Thoracic aorta (tissue), 2 donors: ENCODE data around the gene FAM24B. TPM values are rescaled to one million over a fixed set of nuclear protein-coding genes. Genes with fewer than 3 reads are reported as not detected.
A peak's percentile ranks its signal among the peaks of the same experiment; 100 is the strongest.

Experiments used
- ATAC-seq: fragments of 150-250 bp; one replicate; pipeline ENCODE4 v1.8.0; 2017; ENCODE audit warnings: low read depth; ENCODE audit not compliant: insufficient number of reproducible peaks, low FRiP score
- DNase-seq: peaks from one replicate; pipeline ENCODE4 v3.0.0-alpha.2; 2020; ENCODE audit warnings: low spot score
- H3K27ac ChIP-seq, 2 donors: fragments of 200-600 bp; sonication (generic); 1 replicate in 1 of 2; 2 replicates in 1 of 2; pipeline ENCODE4 v1.5.1; 2016; ENCODE audit warnings: mild to moderate bottlenecking in 2 of 2, moderate library complexity in 2 of 2
- H3K27me3 ChIP-seq: fragments of 200-600 bp; sonication (generic); replicated peaks from 2 replicates; pipeline ENCODE4 v1.6.0; 2016; ENCODE audit warnings: mild to moderate bottlenecking; ENCODE audit not compliant: insufficient read depth
- H3K36me3 ChIP-seq: fragments of 200-600 bp; sonication (generic); one replicate; pipeline ENCODE4 v1.5.1; 2016
- H3K4me1 ChIP-seq, 2 donors: fragments of 200-600 bp; sonication (generic); 1 replicate in 1 of 2; 2 replicates in 1 of 2; pipeline versions ENCODE4 v1.5.1 to v1.6.0; 2016; ENCODE audit warnings: low read depth in 2 of 2, mild to moderate bottlenecking in 1 of 2; ENCODE audit not compliant: control insufficient read depth in 1 of 2
- H3K4me3 ChIP-seq: fragments of 200-600 bp; sonication (generic); 2 replicates; pipeline ENCODE4 v1.5.1; 2016; ENCODE audit warnings: mild to moderate bottlenecking
- H3K9me3 ChIP-seq: fragments of 200-600 bp; sonication (generic); 2 replicates; pipeline ENCODE4 v1.5.1; 2016
- total RNA-seq, 2 donors: library from RNA; depleted of rRNA; stranded (reverse); fragments of >200 nt; gene quantifications; one replicate each; pipeline versions ENCODE4 v1.1.0 to v1.2.3, GENCODE V29; 2016
- TF ChIP-seq, protein P1 (sequence below): fragments of 200-600 bp; sonication (generic); IDR thresholded peaks from one replicate; pipeline ENCODE4 v1.5.1; 2019; ENCODE audit warnings: antibody characterized with exemption

The FAM24B gene
- total RNA-seq, 2 donors from 2014 or later: 4.8 to 9.1 TPM

DNA sequence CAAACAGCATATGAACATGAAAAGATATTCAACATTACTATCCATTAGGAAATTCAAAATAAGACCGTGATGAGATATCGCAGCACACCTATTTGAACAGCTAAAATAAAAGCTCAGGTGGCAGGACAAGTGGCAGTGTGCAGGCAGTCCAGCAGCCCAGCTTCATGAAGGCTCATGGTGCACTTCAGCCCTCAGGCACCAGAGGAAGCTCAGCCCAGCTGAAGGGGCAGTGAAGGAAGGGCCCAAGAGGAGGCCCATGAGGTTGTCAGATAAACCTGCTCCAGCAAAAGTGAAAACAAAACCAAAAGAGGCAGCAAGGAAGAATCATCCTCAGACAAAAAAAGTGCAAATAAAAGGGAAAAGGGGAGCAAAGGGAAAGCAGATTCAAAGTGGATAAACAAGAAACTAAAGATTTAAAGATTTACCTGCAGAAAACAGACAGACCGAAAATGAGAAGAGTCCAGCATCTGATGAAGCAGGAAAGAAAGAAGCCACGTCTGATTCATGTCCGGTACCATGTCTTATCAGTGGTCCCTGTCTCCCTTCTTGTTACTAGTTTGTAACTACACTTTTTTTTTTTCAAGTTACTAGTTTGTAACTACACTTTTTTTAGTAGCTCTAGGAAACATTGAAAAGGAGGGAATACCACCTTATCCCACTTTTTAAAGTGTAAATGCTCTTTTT lies 15.0 kb upstream of the FAM24B start:
- TF ChIP-seq, protein P1, sequence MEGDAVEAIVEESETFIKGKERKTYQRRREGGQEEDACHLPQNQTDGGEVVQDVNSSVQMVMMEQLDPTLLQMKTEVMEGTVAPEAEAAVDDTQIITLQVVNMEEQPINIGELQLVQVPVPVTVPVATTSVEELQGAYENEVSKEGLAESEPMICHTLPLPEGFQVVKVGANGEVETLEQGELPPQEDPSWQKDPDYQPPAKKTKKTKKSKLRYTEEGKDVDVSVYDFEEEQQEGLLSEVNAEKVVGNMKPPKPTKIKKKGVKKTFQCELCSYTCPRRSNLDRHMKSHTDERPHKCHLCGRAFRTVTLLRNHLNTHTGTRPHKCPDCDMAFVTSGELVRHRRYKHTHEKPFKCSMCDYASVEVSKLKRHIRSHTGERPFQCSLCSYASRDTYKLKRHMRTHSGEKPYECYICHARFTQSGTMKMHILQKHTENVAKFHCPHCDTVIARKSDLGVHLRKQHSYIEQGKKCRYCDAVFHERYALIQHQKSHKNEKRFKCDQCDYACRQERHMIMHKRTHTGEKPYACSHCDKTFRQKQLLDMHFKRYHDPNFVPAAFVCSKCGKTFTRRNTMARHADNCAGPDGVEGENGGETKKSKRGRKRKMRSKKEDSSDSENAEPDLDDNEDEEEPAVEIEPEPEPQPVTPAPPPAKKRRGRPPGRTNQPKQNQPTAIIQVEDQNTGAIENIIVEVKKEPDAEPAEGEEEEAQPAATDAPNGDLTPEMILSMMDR: no peak
- Histone ChIP-seq H3K27me3 (no peaks in the 10 kb centered on the region), H3K36me3 (no peaks in the 10 kb centered on the region)

GRCh38 chr10:122884166-122884565 lies 4.8 kb upstream of the FAM24B start:
- ATAC-seq (no peak), DNase-seq (no peak)
- no peaks in the 10 kb centered on the region for H3K27me3 ChIP-seq
- no peak overlapping the region for H3K4me3 ChIP-seq
- TF ChIP-seq, protein P1: no peak
- H3K9me3 ChIP-seq: no peaks in the 10 kb centered on the region
- no peaks in the 10 kb centered on the region for H3K36me3 ChIP-seq
- no peak overlapping the region for H3K27ac ChIP-seq
- peaks cover 4% of the 10 kb centered on the region in 2 donors for H3K4me1 ChIP-seq

More for the DNA sequence above, 15.0 kb upstream of the FAM24B start:
- H3K27ac ChIP-seq: no peak overlapping the region
- DNase-seq (no peak), ATAC-seq (no peak)
- no peaks in the 10 kb centered on the region for H3K4me1 ChIP-seq
- H3K4me3 ChIP-seq: no peak overlapping the region
- no peaks in the 10 kb centered on the region for H3K9me3 ChIP-seq

- Histone ChIP-seq H3K27me3 (no peaks in the 10 kb centered on the region), H3K9me3 (no peaks in the 10 kb centered on the region), H3K36me3 (no peaks in the 10 kb centered on the region), H3K4me1 (peaks cover 4% of the 10 kb centered on the region in 2 donors), H3K27ac (no peak overlapping the region), H3K4me3 (no peak overlapping the region)
- TF ChIP-seq, protein P1: no peak
- ATAC-seq (no peak), DNase-seq (no peak)
Measured at GRCh38 chr10:122882766-122883165, 3.4 kb upstream of the FAM24B start.

DNA sequence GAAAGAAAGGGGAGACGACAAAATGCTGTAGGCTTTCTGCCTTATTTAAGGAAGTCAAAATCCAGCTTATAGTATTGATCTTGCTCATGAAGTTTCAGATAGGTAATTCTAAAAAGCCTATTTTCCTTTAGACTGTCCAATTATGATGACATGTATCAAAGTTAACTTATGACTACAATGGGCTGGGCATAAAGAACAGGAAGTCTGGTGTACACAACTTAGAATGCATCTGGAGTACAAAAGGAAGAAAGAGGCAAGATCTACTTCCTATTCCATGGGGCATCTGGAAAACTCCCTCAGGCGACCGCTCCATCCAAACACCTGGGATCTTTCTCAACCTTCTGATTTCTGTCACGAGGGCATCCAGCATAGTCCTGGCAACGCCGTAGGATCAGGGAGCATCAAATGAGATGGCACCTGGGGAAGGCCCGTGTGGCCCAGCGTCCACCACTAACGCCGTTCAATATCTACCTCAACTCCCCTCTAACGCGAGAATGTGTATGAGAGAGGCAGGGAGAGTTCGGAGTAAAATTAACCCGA lies 512 bp downstream of the FAM24B start:
- H3K27ac ChIP-seq: no peak overlapping the region
- no peaks in the 10 kb centered on the region for H3K27me3 ChIP-seq
- peaks cover 4% of the 10 kb centered on the region in 2 donors for H3K4me1 ChIP-seq
- ATAC-seq (no peak), DNase-seq (no peak)
- peak overlapping the region; percentile 73 for H3K4me3 ChIP-seq
- H3K36me3 ChIP-seq: no peaks in the 10 kb centered on the region
- no peaks in the 10 kb centered on the region for H3K9me3 ChIP-seq
- TF ChIP-seq, protein P1: no peak

DNA sequence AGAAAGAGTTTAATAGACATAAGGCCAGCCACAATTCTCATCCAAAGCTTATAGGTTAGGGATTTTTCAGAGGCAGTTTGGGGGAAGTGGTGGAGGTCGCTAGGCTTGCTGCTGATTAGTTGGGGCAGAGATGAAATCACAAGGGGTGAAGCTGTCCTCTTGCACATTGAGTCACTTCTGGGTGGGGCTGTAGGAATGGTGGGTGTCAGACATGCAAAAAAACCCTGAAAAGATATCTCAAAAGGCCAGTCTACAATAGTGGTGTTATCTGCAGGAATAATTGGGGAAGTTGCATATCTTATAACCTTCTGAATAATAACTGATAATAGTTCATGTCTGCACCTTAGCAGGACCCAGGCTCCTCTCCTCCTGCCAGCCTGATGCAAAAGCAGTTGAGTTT lies 2.1 kb downstream of the FAM24B start:
- TF ChIP-seq, protein P1: no peak
- Histone ChIP-seq H3K27me3 (no peaks in the 10 kb centered on the region), H3K4me1 (peaks cover 4% of the 10 kb centered on the region in 2 donors), H3K9me3 (no peaks in the 10 kb centered on the region), H3K36me3 (no peaks in the 10 kb centered on the region), H3K4me3 (no peak overlapping the region), H3K27ac (no peak overlapping the region)
- no peak for ATAC-seq
- DNase-seq: no peak
